Gastrocnemius medialis (tissue), 4 donors: ENCODE results near the gene STON1.

Experiments
- CTCF ChIP-seq, 5 experiments: fragments of 450-650 bp in 3 of 5; fragments of 200-600 bp in 2 of 5; sonication (generic) in 2 of 5; IDR thresholded peaks in 4 of 5; conservative IDR thresholded peaks in 1 of 5; 1 replicate in 4 of 5; 2 replicates in 1 of 5; pipeline ENCODE4 v1.5.1; 2016 to 2019; ENCODE audit warnings: antibody characterized with exemption in 5 of 5, mild to moderate bottlenecking in 3 of 5, moderate library complexity in 3 of 5
- POLR2A ChIP-seq, 2 donors: fragments of 450-650 bp; IDR thresholded peaks; one replicate each; pipeline ENCODE4 v1.6.1; 2017; ENCODE audit warnings: antibody characterized with exemption in 2 of 2, mild to moderate bottlenecking in 2 of 2, moderate library complexity in 2 of 2

GRCh38 chr2:48551548-48551947, 21.6 kb downstream of the STON1 start:
- TF ChIP-seq CTCF (IDR thresholded peaks at IDR 0.05 in 4 of 5, conservative IDR thresholded peaks at IDR 0.05 in 1 of 5) (no peak), POLR2A (IDR thresholded peaks at IDR 0.05) (no peak)
